Measurements from ENCODE around the gene MAPK10.

DNA sequence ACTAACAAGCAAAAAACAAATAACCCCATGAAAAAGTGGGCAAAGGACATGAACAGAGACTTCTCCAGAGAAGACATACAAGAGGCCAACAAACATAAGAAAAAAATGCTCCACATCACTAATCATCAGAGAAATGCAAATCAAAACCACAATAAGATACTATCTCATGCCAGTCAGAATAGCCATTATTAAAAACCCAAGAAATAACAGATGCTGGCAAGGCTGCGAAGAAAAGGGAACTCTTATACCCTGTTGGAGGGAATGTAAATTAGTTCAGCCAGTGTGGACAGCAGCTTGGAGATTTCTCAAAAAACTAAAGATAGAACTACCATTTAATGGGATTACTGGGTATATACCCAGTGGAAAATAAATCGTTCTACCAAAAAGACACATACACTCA is 79.6 kb downstream of the MAPK10 start:
- TF ChIP-seq, protein P1, sequence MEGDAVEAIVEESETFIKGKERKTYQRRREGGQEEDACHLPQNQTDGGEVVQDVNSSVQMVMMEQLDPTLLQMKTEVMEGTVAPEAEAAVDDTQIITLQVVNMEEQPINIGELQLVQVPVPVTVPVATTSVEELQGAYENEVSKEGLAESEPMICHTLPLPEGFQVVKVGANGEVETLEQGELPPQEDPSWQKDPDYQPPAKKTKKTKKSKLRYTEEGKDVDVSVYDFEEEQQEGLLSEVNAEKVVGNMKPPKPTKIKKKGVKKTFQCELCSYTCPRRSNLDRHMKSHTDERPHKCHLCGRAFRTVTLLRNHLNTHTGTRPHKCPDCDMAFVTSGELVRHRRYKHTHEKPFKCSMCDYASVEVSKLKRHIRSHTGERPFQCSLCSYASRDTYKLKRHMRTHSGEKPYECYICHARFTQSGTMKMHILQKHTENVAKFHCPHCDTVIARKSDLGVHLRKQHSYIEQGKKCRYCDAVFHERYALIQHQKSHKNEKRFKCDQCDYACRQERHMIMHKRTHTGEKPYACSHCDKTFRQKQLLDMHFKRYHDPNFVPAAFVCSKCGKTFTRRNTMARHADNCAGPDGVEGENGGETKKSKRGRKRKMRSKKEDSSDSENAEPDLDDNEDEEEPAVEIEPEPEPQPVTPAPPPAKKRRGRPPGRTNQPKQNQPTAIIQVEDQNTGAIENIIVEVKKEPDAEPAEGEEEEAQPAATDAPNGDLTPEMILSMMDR (IDR thresholded peaks at IDR 0.05; ENCODE audit: low read depth, low read length, poor library complexity, severe bottlenecking) = no peak
- TF ChIP-seq EZH2phosphoT487 (IDR thresholded peaks at IDR 0.05; ENCODE audit: borderline replicate concordance, low read length) = no peak
